ENCODE data around the gene PBX1.

PBX1 gene

GRCh38 chr1:164563721-164564360 is 4.9 kb downstream of the PBX1 start:
- no peak for DNase-seq (ENCODE audit: low read depth in 2 of 3, low spot score in 2 of 3)

DNA sequence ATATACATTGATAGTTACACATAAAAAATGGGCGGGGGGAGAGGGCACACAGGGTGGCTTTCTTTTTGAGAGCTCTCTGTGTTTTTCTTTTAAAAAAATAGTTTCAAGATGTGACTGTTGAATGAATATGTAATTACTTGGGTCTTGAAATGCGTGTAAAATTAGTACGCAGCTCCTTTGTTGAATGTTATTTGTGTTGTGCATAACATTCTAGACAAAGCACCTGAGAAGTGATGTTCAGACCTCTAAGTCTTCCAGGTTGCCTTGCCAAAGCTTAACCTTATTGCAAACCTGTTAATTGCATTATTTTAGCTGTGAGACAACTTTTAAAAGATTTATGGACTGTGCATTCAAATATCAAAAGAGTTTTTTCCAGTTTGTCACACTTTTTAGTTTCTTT is 5.4 kb downstream of the PBX1 start:
- DNase-seq (ENCODE audit: low read depth in 2 of 3, low spot score in 2 of 3), result no peak

GRCh38 chr1:164565357-164565756 is 6.4 kb downstream of the PBX1 start:
- no peak for DNase-seq (ENCODE audit: low read depth in 2 of 3, low spot score in 2 of 3)

DNA sequence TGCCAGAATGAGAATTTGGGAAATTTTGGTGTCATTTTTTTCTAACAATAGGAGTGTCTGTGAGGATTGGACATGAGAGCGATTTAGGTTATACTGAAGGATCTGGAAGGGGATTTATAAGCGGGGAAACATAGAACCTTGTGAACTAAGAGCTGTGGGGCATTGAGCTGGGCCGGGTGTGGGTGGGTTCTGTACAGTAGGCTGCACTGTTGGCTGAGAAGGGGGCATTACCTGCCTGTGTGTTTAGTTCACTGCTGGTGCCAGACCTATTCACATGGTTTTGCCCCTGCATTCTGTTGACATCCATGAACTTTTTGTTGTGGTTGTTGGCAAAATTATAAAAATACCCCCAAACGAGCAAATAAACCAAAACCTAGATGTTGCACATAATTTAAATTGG is 8.8 kb downstream of the PBX1 start:
- DNase-seq (ENCODE audit: low read depth in 2 of 3, low spot score in 2 of 3), result no peak

- DNase-seq (ENCODE audit: low read depth in 2 of 3, low spot score in 2 of 3), result no peak
These were observed 10.3 kb downstream of the PBX1 start for GRCh38 chr1:164569241-164569640.

GRCh38 chr1:164569866-164570265 is 10.9 kb downstream of the PBX1 start:
- no peak for DNase-seq (ENCODE audit: low read depth in 2 of 3, low spot score in 2 of 3)

- DNase-seq (ENCODE audit: low read depth in 2 of 3, low spot score in 2 of 3), result no peak
These were observed 12.3 kb downstream of the PBX1 start for GRCh38 chr1:164571333-164571732.

DNA sequence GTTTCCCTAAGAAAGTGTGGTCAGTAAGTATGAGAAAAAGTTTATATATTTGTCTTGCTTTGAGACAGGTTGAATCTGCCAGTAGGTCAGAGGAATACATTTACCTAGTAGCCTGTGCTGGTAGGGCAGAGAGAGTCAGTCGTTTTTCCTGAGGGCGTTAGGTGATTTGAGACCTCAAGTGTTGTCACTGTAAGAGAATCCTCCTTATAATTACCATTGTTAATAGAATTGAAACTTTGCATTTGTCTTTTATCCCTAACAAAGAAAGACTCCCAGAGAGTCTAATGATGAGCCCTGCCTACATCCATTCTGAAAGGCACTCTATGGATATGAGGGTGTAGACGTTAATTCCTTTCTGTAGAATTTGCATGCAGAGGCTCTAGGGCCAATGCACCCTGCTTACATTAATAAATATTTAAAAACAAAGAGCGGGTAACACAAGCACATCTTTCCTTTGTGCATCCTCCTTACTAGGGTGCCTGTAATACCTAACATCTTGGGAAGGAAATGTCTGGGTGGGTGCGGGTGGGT is 16.4 kb downstream of the PBX1 start:
- no peak for DNase-seq (ENCODE audit: low read depth in 2 of 3, low spot score in 2 of 3)

GRCh38 chr1:164576291-164577271 is 17.6 kb downstream of the PBX1 start:
- no peak for DNase-seq (ENCODE audit: low read depth in 2 of 3, low spot score in 2 of 3)

GRCh38 chr1:164577291-164577690 is 18.3 kb downstream of the PBX1 start:
- DNase-seq (ENCODE audit: low read depth in 2 of 3, low spot score in 2 of 3), result no peak

- no peak for DNase-seq (ENCODE audit: low read depth in 2 of 3, low spot score in 2 of 3)
These were observed 19.7 kb downstream of the PBX1 start for GRCh38 chr1:164578479-164579200.

DNA sequence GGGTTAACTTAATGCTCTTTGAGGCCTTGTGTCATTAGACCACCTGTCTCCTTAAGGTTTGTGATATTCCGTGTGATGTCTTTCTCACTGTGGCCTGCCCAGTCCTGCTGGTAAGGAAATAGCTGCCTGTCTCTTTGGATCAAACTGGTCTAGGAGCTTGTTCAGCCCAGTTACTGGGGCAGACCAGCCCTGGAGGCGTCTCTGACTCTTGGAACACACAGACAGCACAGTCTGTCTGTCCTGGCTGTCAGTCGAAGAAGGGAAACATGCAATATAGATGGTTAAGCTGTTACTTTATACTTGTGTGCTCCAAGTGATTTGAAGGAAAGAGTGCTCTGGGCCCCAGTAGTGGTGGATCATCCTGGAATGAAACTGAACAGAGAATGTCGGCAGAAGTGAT is 20.4 kb downstream of the PBX1 start:
- no peak for DNase-seq (ENCODE audit: low read depth in 2 of 3, low spot score in 2 of 3)

- no peak for DNase-seq (ENCODE audit: low read depth in 2 of 3, low spot score in 2 of 3)
These were observed 22.8 kb downstream of the PBX1 start for GRCh38 chr1:164581762-164582161.

DNA sequence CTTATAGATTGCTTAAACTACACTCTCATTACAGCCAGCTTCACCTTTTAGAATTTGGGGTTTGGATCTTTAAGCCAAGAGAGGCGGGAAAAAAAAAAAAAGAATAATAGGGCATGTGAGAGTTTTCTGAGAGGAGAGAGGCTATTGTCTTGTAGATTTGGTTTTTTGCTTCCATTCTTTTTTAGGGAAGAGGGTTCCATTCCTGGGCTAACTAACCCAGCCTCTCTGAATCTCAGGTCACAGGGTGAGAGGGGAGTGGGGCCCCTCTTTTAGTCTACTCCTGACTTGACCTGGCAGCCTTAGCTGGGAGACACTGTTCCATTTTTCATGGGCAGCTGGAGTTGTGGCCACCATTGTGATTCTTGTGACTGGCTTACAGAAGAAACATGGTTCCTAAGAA is 24.2 kb downstream of the PBX1 start:
- no peak for DNase-seq (ENCODE audit: low read depth in 2 of 3, low spot score in 2 of 3)

- DNase-seq (ENCODE audit: low read depth in 2 of 3, low spot score in 2 of 3), result no peak
These were observed 25.0 kb downstream of the PBX1 start for GRCh38 chr1:164583835-164584539.

GRCh38 chr1:164586591-164586990 is 27.6 kb downstream of the PBX1 start:
- DNase-seq (ENCODE audit: low read depth in 2 of 3, low spot score in 2 of 3), result no peak

GRCh38 chr1:164587617-164588501 is 28.9 kb downstream of the PBX1 start:
- DNase-seq (ENCODE audit: low read depth in 2 of 3, low spot score in 2 of 3), result no peak

DNA sequence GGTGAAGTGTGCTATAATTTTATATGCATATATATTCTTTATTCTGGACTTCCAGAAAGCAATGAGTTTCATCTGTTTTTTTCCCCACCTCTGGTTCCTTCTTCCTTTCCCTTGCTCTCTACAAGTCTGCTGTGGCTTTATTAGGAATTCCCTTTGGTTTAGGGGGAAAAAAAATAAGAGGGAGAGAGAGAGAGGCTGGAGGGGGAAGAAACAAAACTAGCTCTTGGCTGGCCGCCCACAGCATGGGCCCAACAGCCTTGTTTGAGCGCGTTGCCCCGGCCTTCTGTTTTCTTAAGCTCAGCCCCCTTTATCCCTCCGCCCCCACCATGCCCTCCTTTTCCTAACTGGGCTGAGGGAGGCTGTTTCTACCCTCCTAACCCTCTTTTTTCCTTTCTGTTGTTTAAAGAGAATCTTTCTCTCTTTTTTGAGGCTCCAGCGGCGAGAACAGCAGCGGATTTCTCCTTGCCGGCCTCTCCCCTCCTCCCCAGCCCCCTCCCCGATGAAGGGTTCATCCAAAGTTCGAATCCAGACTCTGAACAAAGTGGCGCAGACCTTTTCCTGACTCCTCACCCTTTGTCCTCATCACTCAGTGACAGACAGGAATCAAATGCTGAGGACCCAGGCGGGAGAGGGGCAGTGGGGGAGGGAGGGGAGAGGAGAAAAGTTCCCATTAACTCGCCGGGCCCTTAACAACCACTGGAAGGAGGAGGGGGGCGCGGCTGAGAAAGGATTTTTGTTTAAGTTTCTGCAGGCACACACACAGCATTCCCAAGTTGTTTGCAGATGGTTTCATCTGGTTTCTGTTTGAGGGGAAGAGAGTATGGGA is 29.7 kb downstream of the PBX1 start:
- no peak for DNase-seq (ENCODE audit: low read depth in 2 of 3, low spot score in 2 of 3)

DNA sequence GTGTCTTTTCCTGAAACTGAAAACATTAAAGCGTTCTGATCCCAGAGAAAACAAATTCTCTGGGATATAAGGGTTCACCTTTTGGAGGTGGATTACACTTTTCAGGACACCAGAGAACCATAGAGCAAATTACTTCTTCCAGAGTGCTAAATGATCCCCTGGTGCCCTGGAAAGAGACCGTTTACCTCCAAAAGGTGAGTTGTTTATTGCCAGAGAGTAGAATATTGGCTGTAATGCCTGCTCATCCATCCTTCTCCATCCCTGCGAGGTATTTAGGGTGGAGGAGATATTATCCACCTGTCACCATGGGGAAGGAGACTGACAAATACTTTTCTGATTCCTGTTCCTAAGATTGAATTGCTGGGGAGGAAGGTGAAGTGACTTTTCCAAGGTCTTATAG is 30.4 kb downstream of the PBX1 start:
- no peak for DNase-seq (ENCODE audit: low read depth in 2 of 3, low spot score in 2 of 3)
